C4-2B (cell line): Measurements from ENCODE around the gene TYMP.

ENCODE experiments used
- ZFX ChIP-seq: fragments of 450-650 bp; IDR thresholded peaks from 2 replicates; pipeline ENCODE4 v1.6.1; 2017
- TF ChIP-seq, protein P1 (sequence below): fragments of 450-650 bp; conservative IDR thresholded peaks from 2 replicates; pipeline ENCODE4 v1.5.1; 2017; ENCODE audit warnings: mild to moderate bottlenecking

DNA sequence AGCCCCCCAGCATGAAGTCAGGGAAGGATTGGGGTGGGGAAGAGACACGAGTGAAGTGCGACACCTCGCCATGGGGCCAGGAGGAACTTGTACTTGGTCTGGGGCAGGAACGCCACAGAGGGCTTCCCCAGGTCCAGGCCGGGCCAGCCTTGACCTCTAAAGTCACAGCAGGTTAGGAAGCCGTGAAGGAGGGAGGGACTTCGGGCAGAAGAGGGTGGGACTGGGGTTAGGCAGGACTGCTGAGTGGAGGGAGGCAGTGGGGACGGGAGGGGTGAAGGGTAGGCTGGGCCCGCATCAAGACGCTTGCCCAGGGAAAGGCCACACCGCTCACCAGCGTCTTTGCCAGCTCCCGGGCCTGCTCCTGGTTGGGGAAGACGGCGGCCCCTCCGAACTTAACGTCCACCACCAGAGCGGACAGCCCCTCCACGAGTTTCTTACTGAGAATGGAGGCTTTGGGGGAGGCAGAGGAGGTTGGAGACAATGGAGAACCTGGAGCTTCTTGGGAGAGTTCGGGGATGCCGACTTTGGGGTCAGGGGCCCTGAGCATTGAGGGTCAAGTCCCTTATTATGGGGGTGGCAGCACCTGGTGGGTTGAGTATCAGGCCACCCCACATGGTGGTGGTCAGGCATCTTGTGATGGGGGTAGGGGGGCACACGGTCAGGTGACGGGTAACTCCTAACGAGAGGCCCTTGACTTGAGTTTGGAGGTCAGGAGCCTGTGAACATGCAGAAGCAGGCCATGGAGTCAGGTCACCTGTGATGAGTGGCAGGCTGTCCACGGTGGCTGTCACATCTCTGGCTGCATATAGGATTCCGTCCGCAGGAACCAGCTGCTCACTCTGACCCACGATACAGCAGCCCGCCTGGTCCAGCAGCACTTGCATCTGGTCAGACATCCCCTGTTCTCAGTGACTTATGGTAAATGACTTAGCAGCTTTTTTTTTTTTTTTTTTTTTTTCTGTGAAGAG, 2.7 kb downstream of the TYMP start:
- TF ChIP-seq, protein P1, sequence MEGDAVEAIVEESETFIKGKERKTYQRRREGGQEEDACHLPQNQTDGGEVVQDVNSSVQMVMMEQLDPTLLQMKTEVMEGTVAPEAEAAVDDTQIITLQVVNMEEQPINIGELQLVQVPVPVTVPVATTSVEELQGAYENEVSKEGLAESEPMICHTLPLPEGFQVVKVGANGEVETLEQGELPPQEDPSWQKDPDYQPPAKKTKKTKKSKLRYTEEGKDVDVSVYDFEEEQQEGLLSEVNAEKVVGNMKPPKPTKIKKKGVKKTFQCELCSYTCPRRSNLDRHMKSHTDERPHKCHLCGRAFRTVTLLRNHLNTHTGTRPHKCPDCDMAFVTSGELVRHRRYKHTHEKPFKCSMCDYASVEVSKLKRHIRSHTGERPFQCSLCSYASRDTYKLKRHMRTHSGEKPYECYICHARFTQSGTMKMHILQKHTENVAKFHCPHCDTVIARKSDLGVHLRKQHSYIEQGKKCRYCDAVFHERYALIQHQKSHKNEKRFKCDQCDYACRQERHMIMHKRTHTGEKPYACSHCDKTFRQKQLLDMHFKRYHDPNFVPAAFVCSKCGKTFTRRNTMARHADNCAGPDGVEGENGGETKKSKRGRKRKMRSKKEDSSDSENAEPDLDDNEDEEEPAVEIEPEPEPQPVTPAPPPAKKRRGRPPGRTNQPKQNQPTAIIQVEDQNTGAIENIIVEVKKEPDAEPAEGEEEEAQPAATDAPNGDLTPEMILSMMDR: no peak
- no peak for TF ChIP-seq ZFX
